IMR-90 (cell line): ENCODE results near the gene HORMAD2. TPM values are rescaled to one million over a fixed set of nuclear protein-coding genes. Genes with fewer than 3 reads are reported as not detected.
A peak's percentile ranks its signal among the peaks of the same experiment; 100 is the strongest.

Experiments used
- ATAC-seq: fragments of 200-7000 bp; cut with Tn5 transposase; 2 replicates; pipeline ENCODE4 v1.9.1; 2020; ENCODE audit warnings: low read depth, mild to moderate bottlenecking, moderate library complexity
- BruUV-seq: library from RNA; stranded (reverse); fragments of 400-500 nt; replicated peaks from 2 replicates; lab custom pipeline; 2021; lab: Mats Ljungman, UMichigan
- CTCF ChIA-PET: fragments of 300-600 bp; formaldehyde crosslinking; extraction: SDS; loops from one replicate; lab custom pipeline; 2021; ENCODE audit warnings: antibody characterized with exemption; lab: Yijun Ruan, JAX
- POLR2A ChIA-PET: fragments of 300-600 bp; sonication (Branson Sonifier 250); formaldehyde crosslinking; loops from one replicate; lab custom pipeline; 2022; ENCODE audit warnings: antibody characterized with exemption; ENCODE audit not compliant: unreplicated experiment; lab: Charles Lee
- DNase-seq: peaks from one replicate; pipeline ENCODE4 v3.0.0; 2013
- H2AFZ ChIP-seq: replicated peaks from 2 replicates; pipeline ENCODE3; 2013; ENCODE audit warnings: low read length, mild to moderate bottlenecking; ENCODE audit not compliant: poor library complexity
- H2AK5ac ChIP-seq: 2 replicates; pipeline ENCODE4 v1.6.1; 2013; ENCODE audit warnings: low read depth, low read length, inconsistent platforms
- H2AK9ac ChIP-seq: replicated peaks from 2 replicates; pipeline ENCODE3; 2013; ENCODE audit warnings: mild to moderate bottlenecking, low read depth, low read length, moderate library complexity; ENCODE audit not compliant: poor library complexity
- H2BK120ac ChIP-seq: 2 replicates; pipeline ENCODE4 v1.6.1; 2013; ENCODE audit warnings: low read depth, low read length, inconsistent platforms
- H2BK15ac ChIP-seq: 3 replicates; pipeline ENCODE4 v1.6.1; 2013; ENCODE audit warnings: low read depth, low read length, inconsistent platforms
- H2BK20ac ChIP-seq: 2 replicates; pipeline ENCODE4 v1.6.1; 2013; ENCODE audit warnings: low read depth, mild to moderate bottlenecking, inconsistent platforms, low read length, moderate library complexity
- H2BK5ac ChIP-seq: 2 replicates; pipeline ENCODE4 v1.6.1; 2013; ENCODE audit warnings: mild to moderate bottlenecking, low read depth, low read length, inconsistent platforms; ENCODE audit not compliant: poor library complexity, severe bottlenecking
- H3K14ac ChIP-seq: replicated peaks from 2 replicates; pipeline ENCODE4 v1.6.1; 2013; ENCODE audit warnings: low read depth, low read length, inconsistent platforms
- H3K18ac ChIP-seq: 2 replicates; pipeline ENCODE4 v1.6.1; 2013; ENCODE audit warnings: low read depth, low read length, control low read depth
- H3K23ac ChIP-seq: 2 replicates; pipeline ENCODE4 v1.6.1; 2013; ENCODE audit warnings: low read depth, low read length, inconsistent platforms
- H3K27ac ChIP-seq: 2 replicates; pipeline ENCODE4 v1.5.1; 2013; ENCODE audit warnings: mild to moderate bottlenecking, control low read depth, low read length; ENCODE audit not compliant: insufficient read depth
- H3K27me3 ChIP-seq: 2 replicates; pipeline ENCODE4 v1.6.1; 2013; ENCODE audit warnings: low read length; ENCODE audit not compliant: control insufficient read depth, insufficient read depth
- H3K36me3 ChIP-seq: 2 replicates; pipeline ENCODE4 v1.6.1; 2013; ENCODE audit warnings: low read length, mixed read lengths; ENCODE audit not compliant: control insufficient read depth, insufficient read depth
- H3K4ac ChIP-seq: 2 replicates; pipeline ENCODE4 v1.6.1; 2013; ENCODE audit warnings: low read depth, low read length, inconsistent platforms
- H3K4me1 ChIP-seq: 2 replicates; pipeline ENCODE4 v1.6.1; 2013; ENCODE audit warnings: low read length, mixed read lengths; ENCODE audit not compliant: control insufficient read depth, insufficient read depth
- H3K4me2 ChIP-seq: 2 replicates; pipeline ENCODE4 v1.6.1; 2013; ENCODE audit warnings: low read depth, mild to moderate bottlenecking, control low read depth, low read length, moderate library complexity
- H3K4me3 ChIP-seq: 2 replicates; pipeline ENCODE4 v1.5.1; 2013; ENCODE audit warnings: low read depth, mild to moderate bottlenecking, control low read depth, low read length, moderate library complexity; ENCODE audit not compliant: insufficient read depth
- H3K56ac ChIP-seq: 2 replicates; pipeline ENCODE4 v1.6.1; 2013; ENCODE audit warnings: low read length, inconsistent platforms; ENCODE audit not compliant: insufficient read depth; ENCODE audit errors: extremely low read depth
- H3K79me1 ChIP-seq, 2 experiments: 2 replicates each; pipeline ENCODE4 v1.6.1; 2013; ENCODE audit warnings: low read length in 2 of 2, inconsistent platforms in 1 of 2, low read depth in 1 of 2
- H3K9ac ChIP-seq: 2 replicates; pipeline ENCODE4 v1.6.1; 2013; ENCODE audit warnings: low read depth, low read length, control low read depth
- H3K9me1 ChIP-seq: 2 replicates; pipeline ENCODE4 v1.6.1; 2013; ENCODE audit warnings: low read length, inconsistent platforms; ENCODE audit not compliant: insufficient read depth
- H3K9me3 ChIP-seq: 2 replicates; pipeline ENCODE4 v1.6.1; 2013; ENCODE audit warnings: low read length; ENCODE audit not compliant: control insufficient read depth, insufficient read depth
- H4K20me1 ChIP-seq: 2 replicates; pipeline ENCODE4 v1.6.1; 2013; ENCODE audit warnings: low read length, inconsistent platforms; ENCODE audit not compliant: insufficient read depth
- H4K5ac ChIP-seq: 2 replicates; pipeline ENCODE4 v1.6.1; 2013; ENCODE audit warnings: mild to moderate bottlenecking, low read depth, low read length, control low read depth
- H4K8ac ChIP-seq, 2 experiments: 2 replicates each; pipeline ENCODE4 v1.6.1; 2013; ENCODE audit warnings: low read depth in 2 of 2, low read length in 2 of 2, control low read depth in 1 of 2, inconsistent platforms in 1 of 2
- H4K91ac ChIP-seq: 2 replicates; pipeline ENCODE4 v1.6.1; 2013; ENCODE audit warnings: low read depth, low read length, inconsistent platforms; ENCODE audit not compliant: insufficient read depth
- BHLHE40 ChIP-seq: fragments of 150-350 bp; IDR thresholded peaks from 2 replicates; pipeline ENCODE4 v1.6.1; 2016; ENCODE audit warnings: mild to moderate bottlenecking, low read depth, low read length
- CHD1 ChIP-seq: IDR thresholded peaks from 2 replicates; pipeline ENCODE4 v1.6.1; 2012; ENCODE audit warnings: low read depth, low read length, improper control_type of control experiment
- CTCF ChIP-seq: conservative IDR thresholded peaks from 2 replicates; pipeline ENCODE4 v1.5.1; 2012; ENCODE audit warnings: mild to moderate bottlenecking, low read depth, low read length, improper control_type of control experiment
- ELK1 ChIP-seq: fragments of 150-350 bp; IDR thresholded peaks from 2 replicates; pipeline ENCODE4 v1.6.1; 2016; ENCODE audit warnings: low read depth, mild to moderate bottlenecking, low read length, moderate library complexity, borderline replicate concordance
- MAZ ChIP-seq: IDR thresholded peaks from 2 replicates; pipeline ENCODE4 v1.6.1; 2012; ENCODE audit warnings: low read depth, mild to moderate bottlenecking, low read length, improper control_type of control experiment, moderate library complexity, borderline replicate concordance
- MXI1 ChIP-seq: IDR thresholded peaks from 2 replicates; pipeline ENCODE4 v1.6.1; 2012; ENCODE audit warnings: low read depth, mild to moderate bottlenecking, low read length, moderate library complexity, borderline replicate concordance
- NFE2L2 ChIP-seq: fragments of 150-350 bp; IDR thresholded peaks from 2 replicates; pipeline ENCODE4 v1.6.1; 2016; ENCODE audit warnings: low read depth, mild to moderate bottlenecking, low read length
- POLR2A ChIP-seq: IDR thresholded peaks from 2 replicates; pipeline ENCODE4 v1.6.1; 2012; ENCODE audit warnings: mild to moderate bottlenecking, low read depth, low read length
- RAD21 ChIP-seq: IDR thresholded peaks from 2 replicates; pipeline ENCODE4 v1.6.1; 2012; ENCODE audit warnings: low read length, improper control_type of control experiment
- RCOR1 ChIP-seq: IDR thresholded peaks from 2 replicates; pipeline ENCODE4 v1.6.1; 2012; ENCODE audit warnings: mild to moderate bottlenecking, low read length, improper control_type of control experiment; ENCODE audit not compliant: insufficient replicate concordance
- SMC3 ChIP-seq: fragments of 150-350 bp; IDR thresholded peaks from 2 replicates; pipeline ENCODE4 v1.6.1; 2016; ENCODE audit warnings: low read depth, mild to moderate bottlenecking, antibody characterized with exemption, low read length, moderate library complexity
- USF2 ChIP-seq: fragments of 150-350 bp; IDR thresholded peaks from 2 replicates; pipeline ENCODE4 v1.6.1; 2017; ENCODE audit warnings: mild to moderate bottlenecking, antibody characterized with exemption, low read length, low read depth
- WGBS, 2 experiments: methylation state at CpG; one replicate each; pipeline versions ENCODE4 v1.1.5 to v1.1.7; 2013; ENCODE audit warnings: missing lambda C conversion rate in 2 of 2; ENCODE audit not compliant: insufficient read length in 1 of 2; ENCODE audit errors: extremely low coverage in 2 of 2; 5-methylcytosine and 5-hydroxymethylcytosine counted together
- dilution Hi-C: fragments of 300-500 bp; cut with HindIII; formaldehyde crosslinking; loops from one replicate; pipeline ENCODE4 v1.14.3; 2018; ENCODE audit warnings: low sequenced_read_pairs; ENCODE audit not compliant: unreplicated experiment
- in situ Hi-C: fragments of 300-500 bp; cut with MboI; formaldehyde crosslinking; loops from 3 replicates; pipeline ENCODE4 v1.14.3; 2019; ENCODE audit warnings: low sequenced_read_pairs, inconsistent platforms, mixed read lengths
- intact Hi-C: fragments of 100-400 bp; cut with micrococcal nuclease; formaldehyde crosslinking; loops from 2 replicates; pipeline ENCODE4 v1.10.0; 2022
- polyA plus RNA-seq, 3 experiments: library from polyadenylated mRNA; depleted of rRNA; stranded (reverse); fragments of >200 nt; gene quantifications; 2 replicates each; pipeline ENCODE4 v1.2.3, GENCODE V29; 2012; ENCODE audit warnings: low replicate concordance in 1 of 3
- total RNA-seq: library from RNA; depleted of rRNA; stranded (reverse); fragments of >200 nt; gene quantifications from 2 replicates; pipeline ENCODE4 v1.2.3, GENCODE V29; 2012

HORMAD2 gene
- total and polyA plus RNA-seq, 2 of the 4 experiments (the other 2 are of a cell fraction) = not detected

GRCh38 chr22:30205281-30206115, 125.2 kb downstream of the HORMAD2 start:
- H3K36me3 ChIP-seq = no peaks in the 10 kb centered on the region
- H3K27ac ChIP-seq = peak overlapping the region; percentile 97
- H3K18ac ChIP-seq = peak overlapping the region; percentile 97
- peak overlapping the region; percentile 95 to 99 for H4K8ac ChIP-seq
- H3K14ac ChIP-seq = peak overlapping the region; percentile 94
- H2BK15ac ChIP-seq = peak overlapping the region; percentile 16; the same call in 2 of the 3 replicates
- WGBS, 2 experiments = 0% methylated on average over 4 of the region's 25 CpGs; no CpG with 5 or more reads in 1 of the 2 experiments
- H3K9me1 ChIP-seq = peaks cover 42% of the 10 kb centered on the region
- H2BK5ac ChIP-seq = peak overlapping the region; percentile 99
- peak overlapping the region; percentile 100 for H2BK120ac ChIP-seq
- H3K27me3 ChIP-seq = no peaks in the 10 kb centered on the region
- H2AK5ac ChIP-seq = peak overlapping the region; percentile 84
- DNase-seq (peak; percentile 100), ATAC-seq (peak; percentile 63)
- peak overlapping the region; percentile 99 for H3K4ac ChIP-seq
- peaks cover 3% of the 10 kb centered on the region for H3K9me3 ChIP-seq
- peak overlapping the region; percentile 5 for H3K4me2 ChIP-seq
- peak overlapping the region; percentile 99 for H2BK20ac ChIP-seq
- no peak overlapping the region for H3K4me3 ChIP-seq
- dilution Hi-C loops = no loop called here
- H4K20me1 ChIP-seq = no peaks in the 10 kb centered on the region
- H3K79me1 ChIP-seq = peaks cover 0 to 18% of the 10 kb centered on the region in 2 experiments; a peak in 2 of 4 replicates
- H3K23ac ChIP-seq = peak overlapping the region; percentile 88
- H3K4me1 ChIP-seq = peaks cover 54% of the 10 kb centered on the region
- H4K91ac ChIP-seq = peak overlapping the region; percentile 99
- H2AK9ac ChIP-seq = peak overlapping the region; percentile 86
- intact Hi-C loops = loop anchor here (1.0 to 2.0 kb wide), 4 partner anchors 9 to 91 kb away; partner anchors contain the start of gene LIF
- no TSS peak for BruUV-seq
- H4K5ac ChIP-seq = peak overlapping the region; percentile 84
- peak overlapping the region; percentile 96 for H3K56ac ChIP-seq
- POLR2A ChIA-PET = interaction anchor here (0.6 to 1.6 kb wide), 8 partner anchors 9 to 38 kb away, joined by 3 to 8 read pairs (median 5); no protein-coding TSS in a partner anchor
- in situ Hi-C loops = no loop called here
- peak overlapping the region; percentile 73 for H3K9ac ChIP-seq
- peak overlapping the region; percentile 74 for H2AFZ ChIP-seq
- CTCF ChIA-PET = interaction anchor here (0.7 to 1.8 kb wide), 4 partner anchors 9 to 1682 kb away, joined by 3 to 9 read pairs (median 5); no protein-coding TSS in a partner anchor
- peak; percentile 23 for TF ChIP-seq RCOR1
- no peak for TF ChIP-seq ELK1
- TF ChIP-seq BHLHE40 = peak; percentile 89
- 0 out of 2 replicates have a peak, but pooled peaks have one; percentile 18 for TF ChIP-seq CHD1
- TF ChIP-seq MAZ = peak; percentile 74; the same call in 1 of the 2 replicates
- peak; percentile 13 for TF ChIP-seq SMC3
- TF ChIP-seq NFE2L2 = no peak
- TF ChIP-seq POLR2A = no peak; the same call in 1 of the 2 replicates
- peak; percentile 54; the same call in 1 of the 2 replicates for TF ChIP-seq USF2
- TF ChIP-seq MXI1 = 0 out of 2 replicates have a peak, but pooled peaks have one; percentile 35
- TF ChIP-seq CTCF = no peak
- peak; percentile 23; the same call in 1 of the 2 replicates for TF ChIP-seq RAD21
